HG03139 (cell line): ENCODE data around the gene OSBPL9.
A peak's percentile ranks its signal among the peaks of the same experiment; 100 is the strongest.
"Not testable (repeated sequence)": the region's sequence is repeated elsewhere in the genome, so short reads cannot be mapped to it uniquely, and the experiment has no call there.

Experiments
- ATAC-seq: cut with Tn5 transposase; IDR thresholded peaks from one replicate; pipeline ENCODE4 v1.9.1; 2021; ENCODE audit not compliant: unreplicated experiment

The OSBPL9 gene

GRCh38 chr1:51701782-51702181, 84.9 kb downstream of the OSBPL9 start:
- ATAC-seq: not testable (repeated sequence)

- not testable (repeated sequence) for ATAC-seq
These were observed 85.3 kb downstream of the OSBPL9 start for GRCh38 chr1:51702220-51702619.

- ATAC-seq: no peak
These were observed 88.1 kb downstream of the OSBPL9 start for GRCh38 chr1:51705035-51705434.

- ATAC-seq: no peak
These were observed 92.2 kb downstream of the OSBPL9 start for GRCh38 chr1:51708911-51709760.

GRCh38 chr1:51709951-51710350, 93.1 kb downstream of the OSBPL9 start:
- ATAC-seq: no peak

GRCh38 chr1:51712590-51712989, 95.7 kb downstream of the OSBPL9 start:
- no peak for ATAC-seq

- no peak for ATAC-seq
These were observed 97.6 kb downstream of the OSBPL9 start for GRCh38 chr1:51714374-51715019.

GRCh38 chr1:51715369-51715768, 98.5 kb downstream of the OSBPL9 start:
- ATAC-seq: no peak

GRCh38 chr1:51716746-51717145, 99.9 kb downstream of the OSBPL9 start:
- no peak for ATAC-seq

- ATAC-seq: no peak
These were observed 101.0 kb downstream of the OSBPL9 start for GRCh38 chr1:51717842-51718241.

GRCh38 chr1:51719146-51719545, 102.3 kb downstream of the OSBPL9 start:
- ATAC-seq: no peak

GRCh38 chr1:51724797-51725196, 107.9 kb downstream of the OSBPL9 start:
- no peak for ATAC-seq

GRCh38 chr1:51726051-51726450, 109.2 kb downstream of the OSBPL9 start:
- ATAC-seq: no peak

- no peak for ATAC-seq
These were observed 109.8 kb downstream of the OSBPL9 start for GRCh38 chr1:51726544-51727225.

GRCh38 chr1:51727366-51727765, 110.5 kb downstream of the OSBPL9 start:
- no peak for ATAC-seq

GRCh38 chr1:51728611-51729155, 111.8 kb downstream of the OSBPL9 start:
- no peak for ATAC-seq

GRCh38 chr1:51729156-51729823, 112.4 kb downstream of the OSBPL9 start:
- peak; percentile 94 for ATAC-seq

- ATAC-seq: peak; percentile 29
These were observed 113.0 kb downstream of the OSBPL9 start for GRCh38 chr1:51729824-51730301.

- no peak for ATAC-seq
These were observed 115.1 kb downstream of the OSBPL9 start for GRCh38 chr1:51731998-51732397.

GRCh38 chr1:51732701-51733425, 116.0 kb downstream of the OSBPL9 start:
- ATAC-seq: no peak
